ENCODE measurements around the gene CFAP119.

Gene CFAP119

DNA sequence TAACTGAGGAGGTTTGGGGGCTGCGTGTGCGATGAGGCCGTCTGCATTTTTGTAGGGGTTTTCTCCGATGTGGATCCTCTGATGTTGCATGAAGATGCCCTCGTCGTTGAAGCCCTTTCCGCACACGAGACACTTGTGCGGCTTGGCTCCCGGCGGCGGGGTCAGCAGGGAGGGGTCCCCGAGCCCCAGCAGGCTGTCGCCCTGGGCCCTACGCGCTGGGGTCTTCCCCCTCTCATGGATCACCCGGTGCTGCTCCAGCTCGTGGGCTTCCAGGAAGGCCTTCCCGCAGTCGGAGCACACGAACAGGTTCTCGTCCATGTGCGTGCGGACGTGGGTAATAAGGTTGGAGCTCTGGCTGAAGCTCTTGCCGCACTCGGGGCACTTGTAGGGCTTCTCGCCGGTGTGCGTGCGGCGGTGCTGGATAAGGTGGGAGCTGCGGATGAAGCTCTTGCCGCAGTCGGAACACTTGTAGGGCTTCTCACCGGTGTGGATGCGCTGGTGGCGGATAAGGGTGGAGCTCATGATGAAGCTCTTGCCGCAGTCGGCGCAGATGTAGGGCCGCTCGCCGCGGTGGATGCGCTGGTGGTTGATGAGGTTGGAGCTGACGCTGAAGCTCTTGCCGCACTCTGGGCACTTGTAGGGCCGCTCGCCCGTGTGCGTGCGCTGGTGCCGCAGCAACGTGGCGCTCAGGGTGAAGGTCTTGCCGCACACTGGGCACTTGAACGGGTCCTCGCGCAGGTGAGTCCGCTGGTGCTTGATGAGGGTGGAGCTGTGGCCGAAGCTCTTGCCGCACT lies 20.8 kb upstream of the CFAP119 start:
- no peak for DNase-seq (ENCODE audit: low read depth)

DNA sequence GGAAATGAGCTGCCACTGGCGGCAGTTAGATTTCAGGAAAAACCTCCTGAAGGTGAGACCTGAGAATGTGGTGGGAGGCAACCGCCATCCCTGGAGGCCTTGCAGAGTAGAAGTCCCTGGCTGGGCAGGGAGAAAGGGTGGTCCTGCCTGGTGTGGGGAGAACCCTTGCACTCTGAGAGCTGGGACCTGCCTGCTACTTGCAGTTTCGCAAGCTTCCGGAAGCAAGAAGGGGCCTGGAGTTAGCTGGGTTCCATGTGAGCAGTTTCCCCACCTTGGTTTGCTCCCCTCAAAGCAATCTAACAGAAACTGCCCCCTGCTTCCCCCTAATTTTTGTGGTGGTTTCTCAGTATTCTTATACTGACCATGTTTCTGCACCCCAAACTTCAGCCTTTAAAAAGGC lies 18.7 kb upstream of the CFAP119 start:
- no peak for DNase-seq (ENCODE audit: low read depth)

DNA sequence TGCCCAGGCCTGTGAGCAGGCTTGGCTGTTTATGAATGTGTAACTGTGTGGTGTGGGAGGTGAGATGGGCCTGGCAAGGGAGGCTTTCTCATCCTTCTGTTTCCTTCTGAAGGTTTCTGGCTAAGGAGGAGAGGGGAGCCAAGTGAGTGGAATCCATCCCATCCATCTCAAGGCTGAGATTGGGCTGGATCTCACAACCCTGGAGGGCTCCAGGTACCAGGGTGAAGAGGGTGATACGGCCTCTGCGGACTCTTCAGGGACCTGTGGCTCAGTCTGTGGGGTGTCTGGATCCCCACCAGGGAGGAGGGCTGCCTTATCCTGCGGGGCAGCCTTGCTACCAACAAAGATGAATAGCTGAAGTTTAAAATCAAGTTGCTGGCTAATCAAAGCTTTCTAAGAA lies 18.2 kb upstream of the CFAP119 start:
- no peak for DNase-seq (ENCODE audit: low read depth)

DNA sequence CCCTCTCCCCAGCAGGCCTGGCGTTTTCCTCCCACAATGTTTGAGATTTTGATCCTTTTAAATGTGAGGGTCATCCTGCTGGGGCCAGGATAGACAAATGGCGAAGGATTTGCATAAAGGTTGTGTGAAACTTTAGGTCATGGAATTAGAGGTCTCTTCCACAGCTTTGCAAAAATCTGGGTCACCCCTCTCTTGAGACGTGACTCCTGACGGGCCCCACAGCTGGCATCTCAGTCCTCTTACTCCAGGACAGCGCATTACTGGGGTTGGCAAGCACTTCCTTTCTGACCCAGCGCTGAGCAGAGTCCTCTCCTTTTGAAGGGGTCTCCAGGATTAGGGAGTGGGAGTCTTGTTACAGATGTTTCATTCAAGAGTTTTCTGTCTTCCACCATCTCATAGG lies 17.7 kb upstream of the CFAP119 start:
- DNase-seq (ENCODE audit: low read depth) = no peak

DNA sequence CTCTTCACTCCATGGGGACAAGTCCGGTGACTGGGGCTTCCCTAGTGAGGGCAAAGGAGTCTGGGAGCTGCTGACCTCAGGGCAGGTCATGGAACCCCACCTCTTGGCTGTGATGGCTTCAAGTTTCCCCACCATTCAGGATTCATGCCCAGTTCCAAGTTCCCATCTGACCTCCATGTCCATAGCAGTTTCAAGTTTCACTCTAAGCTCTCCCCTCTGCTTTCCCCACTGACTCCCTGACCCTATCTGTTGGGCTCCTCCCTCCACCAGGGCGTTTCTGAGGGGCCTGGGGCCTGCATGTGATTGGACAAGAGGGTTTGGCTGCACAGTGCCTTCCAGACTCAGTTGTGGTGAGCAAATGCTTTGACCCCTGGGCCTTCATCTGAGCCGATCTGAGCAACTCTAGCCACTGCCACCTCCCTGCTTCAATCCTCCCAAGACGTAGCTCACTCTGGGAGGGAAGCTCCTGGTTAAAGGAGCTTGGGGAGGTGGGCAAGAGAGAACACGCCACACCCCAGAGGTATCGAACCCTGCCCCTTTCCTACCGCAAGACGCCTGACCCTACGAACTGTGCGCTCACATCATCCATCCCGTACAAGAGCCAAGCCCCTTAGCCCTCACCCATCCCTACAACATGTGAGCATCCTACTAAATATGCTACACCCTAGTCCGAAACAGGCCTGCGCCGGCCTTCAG lies 16.8 kb upstream of the CFAP119 start:
- DNase-seq (ENCODE audit: low read depth) = no peak

DNA sequence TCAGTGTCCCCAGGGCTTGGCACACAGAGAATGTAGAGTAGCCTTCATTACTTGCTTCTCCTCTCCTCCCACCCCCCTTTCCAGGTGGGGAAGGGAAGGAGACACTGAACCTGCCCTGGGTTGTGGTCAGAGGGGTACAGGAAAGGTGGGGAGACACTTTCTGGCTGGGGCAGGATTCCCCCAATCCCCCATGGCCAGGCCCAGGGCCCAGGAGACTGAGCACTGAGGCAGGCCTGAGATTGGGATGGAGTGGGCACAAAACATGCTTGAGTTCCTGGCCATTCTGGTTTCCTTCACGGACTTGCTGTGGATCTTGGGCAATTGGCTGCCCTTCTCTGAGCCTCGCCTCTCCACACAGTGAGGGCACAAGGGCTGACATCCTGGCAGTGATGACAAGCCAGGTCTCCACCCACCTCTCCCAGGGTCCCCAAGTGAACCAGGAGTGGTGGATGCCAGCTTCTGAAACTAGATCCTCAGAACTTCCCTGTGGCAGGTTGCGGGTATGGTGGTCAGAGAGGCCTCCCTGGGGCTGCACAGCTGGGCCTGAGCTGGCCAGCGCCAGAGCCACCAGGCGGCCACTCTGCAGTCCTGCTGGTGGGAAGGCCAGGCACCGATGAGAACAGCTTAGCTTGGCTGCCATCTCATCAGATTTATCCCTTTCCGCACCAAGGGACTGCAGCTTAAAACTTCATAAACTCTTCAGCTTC lies 15.9 kb upstream of the CFAP119 start:
- DNase-seq (ENCODE audit: low read depth) = no peak

DNA sequence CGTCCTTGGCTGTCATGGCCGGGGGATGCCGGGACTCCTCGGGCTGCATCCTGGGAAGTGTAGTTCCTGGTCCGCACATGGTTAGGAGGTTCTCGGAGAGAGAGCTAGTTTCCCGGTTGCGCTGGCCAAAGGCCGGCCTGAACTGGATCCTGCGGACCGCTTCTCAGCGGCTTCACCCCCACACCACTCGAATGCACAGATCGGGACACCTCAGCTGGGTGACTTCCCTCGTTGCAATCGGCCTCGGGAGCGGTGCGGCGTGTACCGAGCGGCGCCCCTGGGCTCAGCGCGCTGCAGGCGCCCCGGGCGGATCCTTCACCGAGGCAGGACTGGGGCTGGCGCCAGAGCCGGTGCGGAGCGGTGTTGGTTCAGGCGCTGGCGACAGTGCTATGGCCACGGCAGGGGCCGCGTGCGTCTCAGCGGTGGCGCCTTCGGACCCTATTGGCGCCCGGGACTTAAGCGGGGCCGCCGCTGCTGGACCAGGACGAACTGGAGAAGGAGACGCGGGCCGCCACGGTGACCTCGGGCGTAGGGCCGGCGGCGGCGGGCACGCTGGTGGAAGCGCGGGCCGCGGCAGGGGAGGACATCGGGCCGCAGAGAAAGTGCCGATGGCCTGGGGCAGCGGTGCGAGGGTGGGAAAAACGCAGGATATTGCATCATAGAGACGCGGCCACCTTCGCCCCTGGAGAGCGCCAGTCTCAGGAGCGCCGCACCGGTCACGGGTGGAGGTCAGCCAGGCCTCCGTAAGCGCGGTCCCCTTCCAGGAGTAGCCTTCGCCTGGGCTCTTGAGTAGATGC lies 13.7 kb upstream of the CFAP119 start:
- peak; percentile 56 for DNase-seq (ENCODE audit: low read depth)

DNA sequence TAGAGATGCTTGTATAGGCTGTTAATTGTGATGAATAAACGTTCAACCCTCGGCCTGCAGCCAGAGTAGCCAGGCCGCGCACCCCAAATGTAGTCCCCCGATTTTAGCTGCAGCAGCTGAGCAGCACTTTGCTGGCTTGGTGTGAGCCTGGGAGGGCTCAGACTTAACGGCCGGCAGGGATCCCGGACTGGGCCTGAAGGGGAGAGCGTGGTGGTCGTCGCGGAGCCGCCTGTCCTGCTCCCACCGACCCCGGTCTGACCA lies 13.2 kb upstream of the CFAP119 start:
- DNase-seq (ENCODE audit: low read depth) = no peak

DNA sequence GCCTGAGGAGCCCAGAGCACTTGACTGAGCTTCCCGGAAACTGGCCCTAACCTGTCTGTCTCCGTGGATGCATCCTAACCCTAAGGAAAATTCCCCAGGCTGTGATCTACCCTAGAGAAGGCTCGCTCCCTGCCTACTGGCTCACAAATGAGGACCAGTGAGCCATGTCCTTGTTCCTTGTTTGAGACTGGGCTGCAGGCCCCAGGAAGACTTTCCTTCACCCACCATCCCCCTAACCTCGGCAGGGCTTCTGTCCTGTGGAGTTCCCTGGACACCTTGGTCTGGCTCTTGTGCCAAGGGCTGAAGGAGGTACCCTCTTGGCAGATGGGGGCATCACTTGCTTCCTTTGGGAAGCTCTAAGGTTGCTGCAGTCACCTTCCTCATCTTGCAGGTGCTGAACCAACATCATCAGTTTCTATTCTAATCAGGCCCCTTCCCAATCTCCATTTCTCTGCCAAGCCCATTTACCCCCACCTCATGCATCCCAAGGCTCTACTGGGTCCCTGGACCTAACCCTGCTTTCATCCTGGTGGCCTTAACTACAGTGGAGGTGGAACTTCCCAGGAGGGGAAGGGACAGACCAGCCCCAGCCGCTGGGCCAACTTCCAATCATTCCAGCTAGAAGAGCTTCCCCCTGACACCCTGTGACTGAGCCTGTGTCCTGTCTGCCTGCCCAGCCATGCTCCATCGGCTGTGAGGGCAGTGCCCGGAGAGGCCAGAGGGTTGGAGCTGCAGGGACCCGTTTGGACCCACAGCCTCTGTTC lies 12.7 kb upstream of the CFAP119 start:
- no peak for DNase-seq (ENCODE audit: low read depth)

DNA sequence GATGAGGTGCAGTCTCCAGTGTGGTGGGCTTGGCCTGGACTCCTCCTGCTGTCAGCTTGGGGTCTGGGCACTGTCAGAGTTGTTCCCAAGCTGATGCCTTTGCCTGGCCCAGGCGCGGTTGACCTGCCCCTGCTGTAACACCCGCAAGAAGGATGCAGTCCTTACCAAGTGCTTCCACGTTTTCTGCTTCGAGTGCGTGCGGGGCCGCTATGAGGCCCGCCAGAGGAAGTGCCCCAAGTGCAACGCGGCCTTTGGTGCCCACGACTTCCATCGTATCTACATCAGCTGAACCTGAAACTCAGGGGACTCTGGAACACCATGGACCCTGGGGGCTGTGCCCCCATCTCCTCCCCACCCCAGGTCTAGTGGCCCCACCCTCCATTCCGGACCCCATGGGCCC lies 12.0 kb upstream of the CFAP119 start:
- DNase-seq (ENCODE audit: low read depth) = no peak

DNA sequence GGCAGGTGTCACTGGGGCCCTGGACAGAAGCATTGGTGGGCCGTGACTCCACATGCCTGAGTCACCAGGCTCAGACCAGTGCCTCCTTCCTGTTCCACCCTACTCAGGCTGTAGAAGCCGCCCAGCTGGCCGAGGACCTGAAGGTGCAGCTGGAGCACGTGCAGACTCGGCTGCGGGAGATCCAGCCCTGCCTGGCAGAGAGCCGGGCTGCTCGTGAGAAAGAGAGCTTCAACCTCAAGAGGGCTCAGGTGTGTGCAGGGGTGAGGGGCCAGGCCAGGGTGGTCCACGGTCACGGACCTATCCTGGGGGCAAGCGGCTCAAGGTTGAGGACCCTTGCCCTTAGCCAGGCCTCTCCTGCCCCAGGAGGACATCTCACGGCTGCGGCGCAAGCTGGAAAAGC lies 9.9 kb upstream of the CFAP119 start:
- no peak for DNase-seq (ENCODE audit: low read depth)

DNA sequence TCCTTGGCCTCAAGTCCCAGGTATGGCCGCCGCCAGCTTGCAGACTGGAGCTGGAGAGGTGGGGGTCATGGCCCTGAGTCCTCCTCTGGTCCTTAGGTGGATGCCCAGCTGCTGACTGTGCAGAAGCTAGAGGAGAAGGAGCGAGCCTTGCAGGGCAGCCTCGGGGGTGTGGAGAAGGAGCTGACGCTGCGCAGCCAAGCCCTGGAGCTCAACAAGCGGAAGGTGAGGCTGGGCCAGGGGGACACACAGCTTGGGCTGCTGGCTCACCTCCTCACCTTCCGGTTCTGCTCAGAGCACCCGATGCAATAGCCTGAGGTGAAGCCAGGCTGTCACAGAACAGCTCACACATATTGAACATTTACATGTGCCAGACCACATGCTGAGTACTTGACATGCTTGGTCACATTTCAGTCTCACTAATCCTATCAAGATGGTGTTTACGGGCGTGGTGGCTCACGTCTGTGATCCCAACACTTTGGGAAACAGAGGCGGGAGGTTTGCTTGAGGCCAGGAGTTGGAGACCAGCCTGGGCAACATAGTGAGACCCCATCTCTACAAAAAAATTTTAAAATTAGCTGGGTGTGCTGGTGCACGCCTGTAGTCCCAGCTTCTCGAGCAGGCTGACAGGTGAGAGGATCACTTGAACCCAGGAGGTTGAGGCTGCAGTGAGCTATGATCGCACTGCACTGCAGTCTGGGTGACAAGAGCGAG lies 7.7 kb upstream of the CFAP119 start:
- no peak for DNase-seq (ENCODE audit: low read depth)

DNA sequence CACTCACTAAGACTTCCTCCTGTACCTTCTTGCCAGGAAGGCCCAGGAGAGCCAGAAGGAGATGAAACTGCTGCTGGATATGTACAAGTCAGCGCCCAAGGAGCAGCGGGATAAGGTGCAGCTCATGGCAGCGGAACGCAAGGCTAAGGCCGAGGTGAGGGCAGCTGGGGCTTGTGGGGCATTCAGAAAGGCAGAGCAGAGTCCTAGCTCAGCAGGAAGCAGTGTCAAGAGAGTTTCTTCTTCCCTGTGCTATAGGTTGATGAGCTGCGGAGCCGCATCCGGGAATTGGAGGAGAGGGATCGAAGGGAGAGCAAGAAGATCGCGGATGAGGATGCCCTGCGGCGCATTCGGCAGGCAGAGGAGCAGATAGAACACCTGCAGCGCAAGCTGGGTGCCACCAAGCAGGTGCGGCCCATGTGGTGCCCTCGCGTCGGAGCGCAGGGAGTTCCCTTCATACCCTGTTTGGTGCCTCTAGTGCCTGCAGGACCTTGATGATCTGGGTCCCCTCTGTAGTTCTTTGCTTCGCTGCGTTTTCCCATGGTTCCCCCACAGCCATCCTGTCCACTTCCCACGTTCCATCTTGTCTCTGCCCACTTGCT lies 6.8 kb upstream of the CFAP119 start:
- no peak for DNase-seq (ENCODE audit: low read depth)

DNA sequence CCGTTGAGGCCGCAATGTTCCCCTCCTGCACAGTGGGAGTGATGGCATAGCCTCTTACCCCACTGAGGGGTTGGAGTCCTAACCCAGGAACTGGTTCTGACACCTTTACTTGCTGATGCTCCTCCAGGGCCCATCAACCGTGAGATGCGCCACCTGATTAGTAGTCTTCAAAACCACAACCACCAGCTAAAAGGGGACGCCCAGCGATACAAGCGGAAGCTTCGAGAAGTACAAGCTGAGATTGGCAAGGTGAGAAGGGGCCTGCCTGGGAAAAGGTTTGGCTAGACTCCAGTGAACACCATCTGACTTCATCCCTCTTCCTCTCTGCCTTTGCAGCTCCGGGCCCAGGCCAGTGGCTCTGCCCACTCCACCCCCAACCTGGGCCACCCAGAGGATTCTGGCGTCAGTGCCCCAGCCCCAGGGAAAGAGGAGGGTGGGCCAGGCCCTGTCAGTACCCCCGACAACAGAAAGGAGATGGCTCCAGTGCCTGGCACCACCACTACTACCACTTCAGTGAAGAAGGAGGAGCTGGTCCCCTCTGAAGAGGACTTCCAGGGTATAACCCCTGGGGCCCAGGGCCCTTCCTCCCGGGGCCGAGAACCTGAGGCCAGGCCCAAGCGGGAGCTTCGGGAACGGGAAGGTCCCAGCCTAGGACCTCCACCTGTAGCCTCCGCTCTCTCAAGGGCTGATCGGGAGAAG lies 6.1 kb upstream of the CFAP119 start:
- DNase-seq (ENCODE audit: low read depth) = no peak

DNA sequence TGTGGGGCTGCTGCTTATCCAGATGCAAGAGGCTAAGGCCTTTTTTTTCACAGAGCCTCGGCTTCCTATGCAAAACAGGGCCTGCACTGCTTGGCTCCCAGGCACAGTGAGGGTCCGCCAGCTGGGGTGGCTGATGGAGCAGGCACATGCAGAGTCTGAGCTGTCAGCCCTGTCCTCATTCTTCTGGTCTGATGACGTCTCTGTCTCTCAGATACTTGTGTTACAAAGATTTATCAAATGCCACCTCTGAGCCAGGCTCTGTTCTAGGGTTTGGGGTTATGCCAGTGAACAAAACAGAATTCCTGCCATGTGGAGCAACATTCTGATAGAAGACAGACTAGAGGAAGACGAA lies 5.0 kb upstream of the CFAP119 start:
- DNase-seq (ENCODE audit: low read depth) = no peak

DNA sequence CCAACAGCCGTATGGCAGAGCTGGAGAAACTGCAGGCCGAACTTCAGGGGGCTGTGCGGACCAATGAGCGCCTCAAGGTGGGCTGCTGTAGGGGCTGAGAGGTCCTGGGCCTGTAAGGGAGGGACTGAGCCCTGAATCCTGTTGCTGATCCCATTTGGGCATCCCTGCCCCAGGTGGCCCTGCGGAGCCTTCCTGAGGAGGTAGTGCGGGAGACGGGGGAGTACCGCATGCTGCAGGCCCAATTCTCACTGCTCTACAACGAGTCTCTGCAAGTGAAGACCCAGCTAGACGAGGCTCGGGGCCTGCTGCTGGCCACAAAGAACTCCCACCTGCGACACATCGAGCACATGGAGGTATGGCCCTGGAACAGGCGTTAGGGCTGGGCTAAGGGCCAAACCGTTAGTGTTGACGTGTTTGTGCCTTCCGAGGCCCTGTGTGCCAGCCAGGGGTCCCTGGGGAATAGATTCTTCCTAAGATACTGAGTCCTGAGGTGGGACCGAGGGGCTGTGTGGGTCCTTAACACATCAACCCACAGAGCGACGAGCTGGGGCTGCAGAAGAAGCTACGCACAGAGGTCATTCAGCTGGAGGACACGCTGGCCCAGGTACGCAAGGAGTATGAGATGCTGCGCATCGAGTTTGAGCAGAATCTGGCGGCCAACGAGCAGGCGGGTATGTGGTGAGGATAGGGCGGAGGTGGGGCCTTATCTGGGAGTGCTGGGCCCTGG lies 4.5 kb upstream of the CFAP119 start:
- no peak for DNase-seq (ENCODE audit: low read depth)

DNA sequence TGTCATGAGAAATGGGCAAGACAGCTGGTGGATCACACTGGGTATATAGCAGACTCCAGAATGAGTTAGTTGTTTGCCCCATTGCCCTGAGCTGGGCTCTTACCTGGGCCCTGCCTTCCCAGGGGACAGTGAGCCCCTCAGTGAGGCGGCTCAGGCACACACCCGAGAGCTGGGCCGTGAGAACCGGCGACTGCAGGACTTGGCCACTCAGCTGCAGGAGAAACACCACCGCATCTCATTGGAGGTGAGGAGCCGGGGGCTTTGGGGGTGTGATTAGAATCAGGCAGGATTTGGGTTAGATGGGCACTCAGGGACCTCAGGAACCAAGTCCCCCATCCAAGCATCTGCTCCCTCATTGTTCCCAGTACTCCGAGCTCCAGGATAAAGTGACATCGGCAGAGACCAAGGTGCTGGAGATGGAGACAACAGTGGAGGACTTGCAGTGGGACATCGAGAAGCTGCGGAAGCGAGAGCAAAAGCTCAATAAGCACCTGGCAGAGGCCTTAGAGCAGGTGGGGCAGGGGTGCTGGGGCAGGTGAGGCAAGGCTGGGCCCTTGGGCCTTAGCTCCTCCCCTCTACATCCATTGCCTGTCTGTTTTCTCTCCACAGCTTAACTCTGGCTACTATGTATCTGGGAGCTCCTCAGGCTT lies 3.1 kb upstream of the CFAP119 start:
- DNase-seq (ENCODE audit: low read depth) = no peak

DNA sequence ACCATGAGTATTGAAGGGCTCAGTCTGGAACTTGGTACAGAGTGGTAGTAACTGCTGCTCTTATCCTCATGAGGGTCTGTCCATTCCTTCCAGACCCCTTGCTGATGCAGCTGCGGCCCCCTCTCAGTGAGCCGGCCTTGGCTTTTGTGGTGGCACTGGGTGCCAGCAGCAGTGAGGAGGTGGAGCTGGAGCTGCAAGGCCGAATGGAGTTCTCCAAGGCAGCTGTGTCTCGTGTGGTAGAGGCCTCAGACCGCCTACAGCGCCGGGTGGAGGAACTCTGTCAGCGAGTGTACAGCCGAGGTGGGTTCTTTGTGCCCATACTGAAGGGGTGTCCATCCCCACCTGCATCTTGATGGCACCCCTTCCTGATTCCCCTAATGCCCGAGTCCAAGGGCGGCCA lies 2.2 kb upstream of the CFAP119 start:
- DNase-seq (ENCODE audit: low read depth) = no peak

Measured in HS-5 (cell line).